B cell (primary cell): Measurements from ENCODE around the gene FAM168A. TPM values are rescaled to one million over a fixed set of nuclear protein-coding genes. Genes with fewer than 3 reads are reported as not detected.

Source experiments
- ATAC-seq: fragments of 200-7000 bp; cut with Tn5 transposase; one replicate; pipeline ENCODE4 v1.10.0; 2021; ENCODE audit warnings: low read depth, mild to moderate bottlenecking, moderate number of reproducible peaks, moderate library complexity
- CTCF ChIA-PET: fragments of 350-600 bp; sonication (Branson Sonifier 250); formaldehyde crosslinking; loops from one replicate; lab custom pipeline; 2021; ENCODE audit warnings: antibody characterized with exemption, inconsistent platforms; lab: Charles Lee
- POLR2A ChIA-PET: fragments of 350-600 bp; sonication (Branson Sonifier 250); formaldehyde crosslinking; loops from one replicate; lab custom pipeline; 2021; ENCODE audit warnings: antibody characterized with exemption; lab: Charles Lee
- DNase-seq: peaks from one replicate; pipeline ENCODE4 v3.0.0; 2013
- H2AFZ ChIP-seq: 2 replicates; pipeline ENCODE4 v1.6.1; 2012; ENCODE audit warnings: mild to moderate bottlenecking, low read depth, low read length; ENCODE audit not compliant: insufficient read depth, poor library complexity, severe bottlenecking
- H3K27ac ChIP-seq, 2 donors: 1 replicate in 1 of 2; 2 replicates in 1 of 2; pipeline ENCODE4 v1.5.1; 2012 to 2013; ENCODE audit warnings: low read length in 2 of 2, mild to moderate bottlenecking in 2 of 2, moderate library complexity in 1 of 2
- H3K27me3 ChIP-seq, 4 experiments: fragments of 200-600 bp in 1 of 4; sonication (generic) in 1 of 4; replicated peaks in 1 of 4; 1 replicate in 2 of 4; 2 replicates in 2 of 4; pipeline versions ENCODE4 v1.6.1 to v1.7.0; 2013 to 2016; ENCODE audit warnings: low read length in 3 of 4, mild to moderate bottlenecking in 2 of 4, mixed read lengths in 1 of 4, moderate library complexity in 1 of 4; ENCODE audit not compliant: insufficient read depth in 4 of 4, control insufficient read depth in 3 of 4; ENCODE audit errors: control extremely low read depth in 1 of 4
- H3K36me3 ChIP-seq, 2 experiments: replicated peaks in 1 of 2; 1 replicate in 1 of 2; 2 replicates in 1 of 2; pipeline versions ENCODE4 v1.6.1 to v1.7.1; 2013; ENCODE audit warnings: low read length in 1 of 2; ENCODE audit not compliant: insufficient read depth in 2 of 2, control insufficient read depth in 1 of 2; ENCODE audit errors: control extremely low read depth in 1 of 2, extremely low read depth in 1 of 2
- H3K4me1 ChIP-seq, 2 donors: fragments of 200-600 bp in 1 of 2; sonication (generic) in 1 of 2; 1 replicate in 1 of 2; 2 replicates in 1 of 2; pipeline versions ENCODE4 v1.5.1 to v1.6.1; 2013 to 2017; ENCODE audit warnings: low read length in 2 of 2; ENCODE audit not compliant: control insufficient read depth in 2 of 2, insufficient read depth in 2 of 2
- H3K4me2 ChIP-seq: replicated peaks from 2 replicates; pipeline ENCODE3; 2012; ENCODE audit warnings: mild to moderate bottlenecking, low read depth, low read length; ENCODE audit not compliant: poor library complexity, severe bottlenecking
- H3K4me3 ChIP-seq, 5 experiments: fragments of 200-600 bp in 1 of 5; sonication (generic) in 1 of 5; 1 replicate in 3 of 5; 2 replicates in 2 of 5; pipeline versions ENCODE4 v1.5.1 to v1.7.0; 2011 to 2016; ENCODE audit warnings: low read length in 4 of 5, mild to moderate bottlenecking in 4 of 5, low read depth in 2 of 5, control low read depth in 1 of 5, moderate library complexity in 1 of 5; ENCODE audit not compliant: insufficient read depth in 1 of 5; ENCODE audit errors: control extremely low read depth in 1 of 5, extremely low read depth in 1 of 5
- H3K79me2 ChIP-seq: fragments of 200-600 bp; sonication (generic); one replicate; pipeline ENCODE4 v1.6.0; 2016; ENCODE audit warnings: low read length; ENCODE audit not compliant: control insufficient read depth, insufficient read depth
- H3K9ac ChIP-seq: fragments of 200-600 bp; sonication (generic); 2 replicates; pipeline ENCODE4 v1.6.1; 2017; ENCODE audit warnings: mild to moderate bottlenecking, low read length, moderate library complexity
- H3K9me3 ChIP-seq, 3 donors: one replicate each; pipeline versions ENCODE4 v1.6.1 to v1.7.1; 2013; ENCODE audit warnings: low read length in 2 of 3; ENCODE audit not compliant: control insufficient read depth in 2 of 3, insufficient read depth in 1 of 3; ENCODE audit errors: control extremely low read depth in 1 of 3
- H4K20me1 ChIP-seq: 2 replicates; pipeline ENCODE4 v1.6.0; 2012; ENCODE audit warnings: mild to moderate bottlenecking, low read length; ENCODE audit not compliant: insufficient read depth, control insufficient read depth, poor library complexity, severe bottlenecking
- H3K27ac Mint-ChIP-seq: one replicate; pipeline ENCODE4 v1.8.0; 2021; ENCODE audit warnings: mixed read lengths
- H3K27me3 Mint-ChIP-seq: one replicate; pipeline ENCODE4 v1.8.0; 2021; ENCODE audit warnings: mixed read lengths
- H3K4me1 Mint-ChIP-seq: one replicate; pipeline ENCODE4 v1.8.0; 2021; ENCODE audit warnings: mixed read lengths
- H3K4me3 Mint-ChIP-seq: one replicate; pipeline ENCODE4 v1.8.0; 2021; ENCODE audit warnings: mixed read lengths
- H3K9me3 Mint-ChIP-seq: one replicate; pipeline ENCODE4 v1.8.0; 2022; ENCODE audit warnings: mixed read lengths; ENCODE audit not compliant: insufficient read depth
- CTCF ChIP-seq: fragments of 200-600 bp; IDR thresholded peaks from one replicate; pipeline ENCODE4 v1.8.0; 2022; ENCODE audit warnings: antibody characterized with exemption, mild to moderate bottlenecking
- EZH2 ChIP-seq: IDR thresholded peaks from 2 replicates; pipeline ENCODE4 v1.6.1; 2012; ENCODE audit warnings: borderline replicate concordance, low read depth, mild to moderate bottlenecking, moderate library complexity, low read length; ENCODE audit not compliant: insufficient read depth, poor library complexity, severe bottlenecking
- WGBS: methylation state at CpG from one replicate; pipeline ENCODE4 v1.1.5; 2013; ENCODE audit warnings: missing lambda C conversion rate; ENCODE audit not compliant: insufficient coverage; 5-methylcytosine and 5-hydroxymethylcytosine counted together
- intact Hi-C: fragments of 100-400 bp; cut with micrococcal nuclease; formaldehyde crosslinking; loops from one replicate; pipeline ENCODE4 v1.10.0; 2022
- polyA plus RNA-seq: library from polyadenylated mRNA; depleted of rRNA; stranded (reverse); fragments of >200 nt; gene quantifications from 2 replicates; pipeline ENCODE4 v1.2.3, GENCODE V29; 2012
- total RNA-seq, 2 donors: library from RNA; stranded (reverse); fragments of 120-200 nt in 1 of 2; gene quantifications; 1 replicate in 1 of 2; 2 replicates in 1 of 2; pipeline versions ENCODE4 v1.2.3 to v1.2.4, GENCODE V29; 2013 to 2022

The FAM168A gene
- total and polyA plus RNA-seq, 2 donors (not counting 1 experiment from before 2014, with no cell fraction given): 11.0 to 26.8 TPM

GRCh38 chr11:73520353-73521061 is 77.4 kb downstream of the FAM168A start:
- no peak overlapping the region for H3K9ac ChIP-seq
- WGBS: 0% methylated on average over 1 of the region's 2 CpGs
- no peak overlapping the region for H3K27ac Mint-ChIP-seq
- POLR2A ChIA-PET: no interaction called here
- H3K27me3 ChIP-seq: no peaks in the 10 kb centered on the region
- intact Hi-C loops: no loop called here
- no peaks in the 10 kb centered on the region for H4K20me1 ChIP-seq
- no peaks in the 10 kb centered on the region for H3K9me3 ChIP-seq
- TF ChIP-seq CTCF (no peak), EZH2 (no peak)
- H3K4me3 ChIP-seq: no peak overlapping the region
- H3K27ac ChIP-seq: no peak overlapping the region
- ATAC-seq (no peak), DNase-seq (no peak)
- no peaks in the 10 kb centered on the region for H3K9me3 Mint-ChIP-seq
- CTCF ChIA-PET: interaction anchor here (0.8 kb wide), 1 partner anchor 13 kb away, joined by 3 read pairs; no protein-coding TSS in a partner anchor
- no peak overlapping the region for H3K4me3 Mint-ChIP-seq
- H3K4me1 Mint-ChIP-seq: peaks cover 15% of the 10 kb centered on the region
- no peak overlapping the region for H3K4me2 ChIP-seq
- H3K79me2 ChIP-seq: peaks cover 4% of the 10 kb centered on the region
- no peaks in the 10 kb centered on the region for H3K27me3 Mint-ChIP-seq
- H3K36me3 ChIP-seq: no peaks in the 10 kb centered on the region
- peaks cover 0 to 7% of the 10 kb centered on the region in 2 donors for H3K4me1 ChIP-seq
- H2AFZ ChIP-seq: no peak overlapping the region

- Histone ChIP-seq H3K9ac (no peak overlapping the region), H4K20me1 (no peaks in the 10 kb centered on the region), H2AFZ (no peak overlapping the region), H3K4me1 (peaks cover 0 to 7% of the 10 kb centered on the region in 2 donors), H3K27ac (no peak overlapping the region), H3K4me2 (no peak overlapping the region), H3K4me3 (no peak overlapping the region), H3K27me3 (no peaks in the 10 kb centered on the region), H3K36me3 (no peaks in the 10 kb centered on the region), H3K79me2 (no peaks in the 10 kb centered on the region), H3K9me3 (no peaks in the 10 kb centered on the region)
- Mint-ChIP-seq H3K27me3 (no peaks in the 10 kb centered on the region), H3K27ac (no peak overlapping the region), H3K9me3 (no peaks in the 10 kb centered on the region), H3K4me3 (no peak overlapping the region), H3K4me1 (peaks cover 15% of the 10 kb centered on the region)
- ATAC-seq (no peak), DNase-seq (no peak)
- POLR2A ChIA-PET: no interaction called here
- no peak for TF ChIP-seq CTCF
- TF ChIP-seq EZH2: no peak
- intact Hi-C loops: no loop called here
- CTCF ChIA-PET: no interaction called here
Measured at GRCh38 chr11:73519266-73519665, 78.6 kb downstream of the FAM168A start.
